ENCODE data around the gene RALGPS1. TPM values are rescaled to one million over a fixed set of nuclear protein-coding genes. Genes with fewer than 3 reads are reported as not detected.

RALGPS1 gene
- polyA plus RNA-seq, 1 of the 3 experiments (the other 2 are of a cell fraction) = 3.9 TPM

DNA sequence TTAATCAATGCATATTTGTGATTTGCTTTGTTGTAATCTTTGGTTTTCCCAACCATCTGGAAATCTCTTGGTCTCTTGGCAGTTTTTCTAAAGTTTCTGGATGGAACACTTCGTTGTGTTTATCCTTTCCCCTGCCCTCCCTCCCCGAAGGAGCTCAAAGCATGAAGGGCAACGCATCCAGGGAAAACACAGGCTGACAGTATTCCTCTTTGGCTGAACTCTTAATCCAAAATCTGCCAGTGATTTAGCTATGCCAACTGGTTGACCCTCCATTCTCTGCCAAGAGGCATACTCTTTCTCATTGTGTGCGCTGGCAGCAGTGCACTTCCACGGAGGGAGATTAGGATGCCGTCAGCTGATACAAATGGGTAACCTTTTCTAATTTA lies 33.6 kb upstream of the RALGPS1 start:
- H4K20me1 ChIP-seq (ENCODE audit: insufficient read depth) = peaks cover 35% of the 10 kb centered on the region
- H3K79me2 ChIP-seq (ENCODE audit: insufficient read depth) = peaks cover 56% of the 10 kb centered on the region
- ChIA-PET POLR2A (no interaction called here), CTCF (interaction anchor here (1.5 to 1.7 kb wide), 2 partner anchors 12 to 60 kb away, joined by 4 read pairs; no protein-coding TSS in a partner anchor)
- H3K27me3 ChIP-seq (ENCODE audit: insufficient read depth) = no peaks in the 10 kb centered on the region
- H3K4me3 ChIP-seq (ENCODE audit: low read depth in 2 of 2, low read length in 1 of 2) = no peak overlapping the region
- no peak overlapping the region for H3K27ac ChIP-seq (ENCODE audit: low read depth in 2 of 2, low read length in 1 of 2)
- no peaks in the 10 kb centered on the region for H3K9me2 ChIP-seq
- H3F3A ChIP-seq (replicated peaks; ENCODE audit: insufficient read depth) = peaks cover 4% of the 10 kb centered on the region
- 91% methylated on average over 6 of the region's 6 CpGs for WGBS (ENCODE audit: low lambda C conversion rate)
- peaks cover 28 to 49% of the 10 kb centered on the region in 2 experiments for H3K36me3 ChIP-seq (replicated peaks in 1 of 2; ENCODE audit: control insufficient read depth in 1 of 2, insufficient read depth in 2 of 2, low read length in 1 of 2)
- no peak for TF ChIP-seq GABPA (IDR thresholded peaks at IDR 0.05; ENCODE audit: low read depth)
- no peak for TF ChIP-seq USF2 (IDR thresholded peaks at IDR 0.05; ENCODE audit: borderline replicate concordance, low read depth, low read length)
- TF ChIP-seq RFX5 (IDR thresholded peaks at IDR 0.05; ENCODE audit: low read length) = no peak
- TF ChIP-seq MXI1 (IDR thresholded peaks at IDR 0.05; ENCODE audit: low read depth, low read length) = no peak
- TF ChIP-seq FOSL2 (IDR thresholded peaks at IDR 0.05; ENCODE audit: borderline replicate concordance, low read depth) = no peak
- no peak for TF ChIP-seq ELF1 (IDR thresholded peaks at IDR 0.05)
- TF ChIP-seq SMC3 (IDR thresholded peaks at IDR 0.05; ENCODE audit: low read depth, low read length) = no peak
- H3K9ac ChIP-seq = no peak overlapping the region
- H2AFZ ChIP-seq (ENCODE audit: low read depth) = no peak overlapping the region
- no peak for DNase-seq
- no peaks in the 10 kb centered on the region; a peak in 2 of 4 replicates for H3K4me1 ChIP-seq (ENCODE audit: control insufficient read depth in 1 of 2, insufficient read depth in 2 of 2, low read depth in 1 of 2, low read length in 1 of 2)
- no peak overlapping the region for H3K4me2 ChIP-seq
- no peaks in the 10 kb centered on the region for H3K9me3 ChIP-seq

GRCh38 chr9:126882746-126883145 lies 31.8 kb upstream of the RALGPS1 start:
- no peaks in the 10 kb centered on the region for H3F3A ChIP-seq (replicated peaks; ENCODE audit: insufficient read depth)
- peaks cover 39% of the 10 kb centered on the region; the same call in 1 of the 2 replicates for H3K79me2 ChIP-seq (ENCODE audit: insufficient read depth)
- POLR2A ChIA-PET = no interaction called here

GRCh38 chr9:126883636-126884035 lies 30.9 kb upstream of the RALGPS1 start:
- ChIA-PET POLR2A (no interaction called here), CTCF (no interaction called here)
- DNase-seq = no peak
- Histone ChIP-seq H3K9me2 (no peaks in the 10 kb centered on the region), H3K9ac (no peak overlapping the region), H3K9me3 (no peaks in the 10 kb centered on the region), H2AFZ (ENCODE audit: low read depth) (no peak overlapping the region), H3K4me2 (no peak overlapping the region), H3K4me1 (ENCODE audit: control insufficient read depth in 1 of 2, insufficient read depth in 2 of 2, low read depth in 1 of 2, low read length in 1 of 2) (no peaks in the 10 kb centered on the region; a peak in 1 of 4 replicates), H4K20me1 (ENCODE audit: insufficient read depth) (peaks cover 29% of the 10 kb centered on the region), H3K4me3 (ENCODE audit: low read depth in 2 of 2, low read length in 1 of 2) (no peak overlapping the region), H3F3A (replicated peaks; ENCODE audit: insufficient read depth) (no peaks in the 10 kb centered on the region), H3K27ac (ENCODE audit: low read depth in 2 of 2, low read length in 1 of 2) (no peak overlapping the region), H3K27me3 (ENCODE audit: insufficient read depth) (no peaks in the 10 kb centered on the region), H3K36me3 (replicated peaks in 1 of 2; ENCODE audit: control insufficient read depth in 1 of 2, insufficient read depth in 2 of 2, low read length in 1 of 2) (peaks cover 24 to 49% of the 10 kb centered on the region in 2 experiments), H3K79me2 (ENCODE audit: insufficient read depth) (peaks cover 33% of the 10 kb centered on the region; the same call in 1 of the 2 replicates)
- WGBS (ENCODE audit: low lambda C conversion rate) = 85% methylated on average over 15 of the region's 15 CpGs
- no peak for TF ChIP-seq SMC3 (IDR thresholded peaks at IDR 0.05; ENCODE audit: low read depth, low read length)

More at GRCh38 chr9:126882746-126883145, 31.8 kb upstream of the RALGPS1 start:
- DNase-seq = no peak
- H3K27me3 ChIP-seq (ENCODE audit: insufficient read depth) = no peaks in the 10 kb centered on the region
- H3K9ac ChIP-seq = no peak overlapping the region
- peaks cover 28 to 49% of the 10 kb centered on the region in 2 experiments for H3K36me3 ChIP-seq (replicated peaks in 1 of 2; ENCODE audit: control insufficient read depth in 1 of 2, insufficient read depth in 2 of 2, low read length in 1 of 2)
- H3K27ac ChIP-seq (ENCODE audit: low read depth in 2 of 2, low read length in 1 of 2) = no peak overlapping the region
- CTCF ChIA-PET = interaction anchor here (1.7 kb wide), 1 partner anchor 10 kb away, joined by 4 read pairs; no protein-coding TSS in a partner anchor
- H4K20me1 ChIP-seq (ENCODE audit: insufficient read depth) = peaks cover 29% of the 10 kb centered on the region
- no peak overlapping the region for H3K4me2 ChIP-seq
- H3K4me3 ChIP-seq (ENCODE audit: low read depth in 2 of 2, low read length in 1 of 2) = no peak overlapping the region
- TF ChIP-seq FOXM1 (IDR thresholded peaks at IDR 0.05; ENCODE audit: low read depth) (no peak), TEAD4 (IDR thresholded peaks at IDR 0.05; ENCODE audit: borderline replicate concordance, insufficient read depth) (no peak), MEF2A (IDR thresholded peaks at IDR 0.05; ENCODE audit: borderline replicate concordance, low read depth) (no peak), YY1 (IDR thresholded peaks at IDR 0.05; ENCODE audit: low read depth) (no peak), EZH2phosphoT487 (IDR thresholded peaks at IDR 0.05; ENCODE audit: borderline replicate concordance, low read depth) (no peak), ELF1 (IDR thresholded peaks at IDR 0.05) (no peak)
- H3K4me1 ChIP-seq (ENCODE audit: control insufficient read depth in 1 of 2, insufficient read depth in 2 of 2, low read depth in 1 of 2, low read length in 1 of 2) = no peaks in the 10 kb centered on the region; a peak in 1 of 4 replicates
- no peaks in the 10 kb centered on the region for H3K9me3 ChIP-seq
- H2AFZ ChIP-seq (ENCODE audit: low read depth) = no peak overlapping the region
- no peaks in the 10 kb centered on the region for H3K9me2 ChIP-seq
- WGBS (ENCODE audit: low lambda C conversion rate) = 93% methylated on average over 11 of the region's 11 CpGs
